ENCODE results near the gene PIEZO2.

GRCh38 chr18:10843565-10843964 lies 305.8 kb downstream of the PIEZO2 start:
- TF ChIP-seq POLR2AphosphoS5 (IDR thresholded peaks at IDR 0.05) (no peak), CTCF (IDR thresholded peaks at IDR 0.05 in 8 of 11, conservative IDR thresholded peaks at IDR 0.05 in 3 of 11) (no peak)

Data from spleen (tissue), 7 donors.